Loucy (cell line): Measurements from ENCODE around the gene MEPCE.
A peak's percentile ranks its signal among the peaks of the same experiment; 100 is the strongest.

Experiments
- H2AFZ ChIP-seq: fragments of 200-600 bp; sonication (generic); 2 replicates; pipeline ENCODE4 v1.6.0; 2016; ENCODE audit warnings: antibody characterized with exemption, mild to moderate bottlenecking, low read length, moderate library complexity
- H3F3A ChIP-seq: fragments of 200-600 bp; 2 replicates; pipeline ENCODE4 v1.6.0; 2016; ENCODE audit warnings: antibody characterized with exemption, low read depth, mild to moderate bottlenecking
- H3K27me3 ChIP-seq: fragments of 200-600 bp; sonication (generic); 2 replicates; pipeline ENCODE4 v1.6.1; 2014; ENCODE audit warnings: low read length, mild to moderate bottlenecking; ENCODE audit not compliant: insufficient read depth, poor library complexity, severe bottlenecking
- H3K36me3 ChIP-seq: fragments of 200-600 bp; sonication (generic); 2 replicates; pipeline ENCODE4 v1.6.1; 2016; ENCODE audit warnings: low read length; ENCODE audit not compliant: insufficient read depth
- H3K4me1 ChIP-seq: fragments of 200-600 bp; sonication (generic); 2 replicates; pipeline ENCODE4 v1.5.1; 2014; ENCODE audit warnings: low read length, mild to moderate bottlenecking; ENCODE audit not compliant: insufficient read depth, poor library complexity, severe bottlenecking
- H3K4me2 ChIP-seq: fragments of 200-600 bp; sonication (generic); 2 replicates; pipeline ENCODE4 v1.6.0; 2014; ENCODE audit warnings: antibody characterized with exemption, low read length, low read depth, mild to moderate bottlenecking; ENCODE audit not compliant: poor library complexity, severe bottlenecking
- H3K4me3 ChIP-seq: fragments of 200-600 bp; sonication (generic); 2 replicates; pipeline ENCODE4 v1.5.1; 2014; ENCODE audit warnings: low read length, mild to moderate bottlenecking, mixed read lengths; ENCODE audit not compliant: poor library complexity, severe bottlenecking
- H3K79me2 ChIP-seq: fragments of 200-600 bp; sonication (generic); 2 replicates; pipeline ENCODE4 v1.6.1; 2014; ENCODE audit warnings: low read length; ENCODE audit not compliant: insufficient read depth
- H3K9ac ChIP-seq: fragments of 200-600 bp; sonication (generic); 2 replicates; pipeline ENCODE4 v1.6.0; 2014; ENCODE audit warnings: mild to moderate bottlenecking, low read depth, low read length, moderate library complexity; ENCODE audit not compliant: poor library complexity, severe bottlenecking
- H3K9me2 ChIP-seq: fragments of 200-600 bp; sonication (generic); replicated peaks from 2 replicates; pipeline ENCODE4 v1.6.1; 2016; ENCODE audit warnings: low read depth, low read length, mixed read lengths
- H3K9me3 ChIP-seq: fragments of 200-600 bp; sonication (generic); 2 replicates; pipeline ENCODE4 v1.6.1; 2014; ENCODE audit warnings: mild to moderate bottlenecking, antibody characterized with exemption, low read length, low read depth; ENCODE audit not compliant: insufficient read depth
- H4K20me1 ChIP-seq: fragments of 200-600 bp; sonication (generic); 2 replicates; pipeline ENCODE4 v1.6.0; 2014; ENCODE audit warnings: antibody characterized with exemption, low read length, mild to moderate bottlenecking; ENCODE audit not compliant: insufficient read depth, poor library complexity, severe bottlenecking
- CTCF ChIP-seq: fragments of 200-600 bp; sonication (generic); conservative IDR thresholded peaks from 2 replicates; pipeline ENCODE4 v1.5.1; 2014; ENCODE audit warnings: mild to moderate bottlenecking, antibody characterized with exemption, low read length
- EZH2phosphoT487 ChIP-seq: fragments of 200-600 bp; IDR thresholded peaks from 2 replicates; pipeline ENCODE4 v1.6.1; 2018; ENCODE audit warnings: antibody characterized with exemption, mild to moderate bottlenecking, moderate library complexity, borderline replicate concordance

MEPCE gene

GRCh38 chr7:100428967-100429636 lies 529 bp upstream of the MEPCE start:
- peaks cover 23% of the 10 kb centered on the region; the same call in 1 of the 2 replicates for H3K36me3 ChIP-seq
- no peaks in the 10 kb centered on the region for H3K9me3 ChIP-seq
- H3K4me1 ChIP-seq = peaks cover 42% of the 10 kb centered on the region
- H3K9me2 ChIP-seq = no peaks in the 10 kb centered on the region
- peak overlapping the region; percentile 80 for H2AFZ ChIP-seq
- TF ChIP-seq EZH2phosphoT487 (no peak), CTCF (no peak)
- peak overlapping the region; percentile 85 for H3K4me3 ChIP-seq
- peaks cover 5% of the 10 kb centered on the region; the same call in 1 of the 2 replicates for H3F3A ChIP-seq
- H4K20me1 ChIP-seq = peaks cover 38% of the 10 kb centered on the region
- H3K27me3 ChIP-seq = no peaks in the 10 kb centered on the region
- H3K4me2 ChIP-seq = peak overlapping the region; percentile 83
- H3K9ac ChIP-seq = peak overlapping the region; percentile 98
- peaks cover 45% of the 10 kb centered on the region for H3K79me2 ChIP-seq

GRCh38 chr7:100430493-100431285 lies 1.1 kb downstream of the MEPCE start:
- Histone ChIP-seq H3K9me2 (no peaks in the 10 kb centered on the region), H3K9me3 (no peaks in the 10 kb centered on the region), H3K9ac (peak overlapping the region; percentile 98), H3K36me3 (peaks cover 33% of the 10 kb centered on the region; the same call in 1 of the 2 replicates), H2AFZ (no peak overlapping the region), H3K27me3 (no peaks in the 10 kb centered on the region), H3K4me1 (peaks cover 54% of the 10 kb centered on the region), H3K4me3 (peak overlapping the region; percentile 85), H4K20me1 (peaks cover 53% of the 10 kb centered on the region), H3F3A (0 out of 2 replicates have a peak, but pooled peaks cover 6% of the 10 kb centered on the region), H3K4me2 (peak overlapping the region; percentile 83), H3K79me2 (peaks cover 61% of the 10 kb centered on the region)
- TF ChIP-seq CTCF (no peak), EZH2phosphoT487 (no peak)

- peak overlapping the region; percentile 98 for H3K9ac ChIP-seq
- H3K9me2 ChIP-seq = no peaks in the 10 kb centered on the region
- peaks cover 33% of the 10 kb centered on the region; the same call in 1 of the 2 replicates for H3K36me3 ChIP-seq
- H3K79me2 ChIP-seq = peaks cover 66% of the 10 kb centered on the region
- no peak overlapping the region for H2AFZ ChIP-seq
- no peaks in the 10 kb centered on the region for H3K9me3 ChIP-seq
- TF ChIP-seq EZH2phosphoT487 = no peak
- TF ChIP-seq CTCF = no peak
- H3F3A ChIP-seq = 0 out of 2 replicates have a peak, but pooled peaks cover 6% of the 10 kb centered on the region
- H4K20me1 ChIP-seq = peaks cover 54% of the 10 kb centered on the region
- peak overlapping the region; percentile 83 for H3K4me2 ChIP-seq
- peak overlapping the region; percentile 85 for H3K4me3 ChIP-seq
- H3K4me1 ChIP-seq = peaks cover 54% of the 10 kb centered on the region
- H3K27me3 ChIP-seq = no peaks in the 10 kb centered on the region
These were observed 1.7 kb downstream of the MEPCE start for GRCh38 chr7:100431286-100431735.
